HL-60 (cell line): ENCODE results near the gene ANGPTL2.

Experiments used
- POLR2AphosphoS5 ChIP-seq: IDR thresholded peaks from 2 replicates; pipeline ENCODE4 v1.6.1; 2012; ENCODE audit warnings: low read depth
- TF ChIP-seq, protein P1 (sequence below): IDR thresholded peaks from one replicate; pipeline ENCODE4 v1.5.1; 2011; ENCODE audit warnings: low read length, control low read depth, inconsistent platforms; ENCODE audit not compliant: insufficient read depth

DNA sequence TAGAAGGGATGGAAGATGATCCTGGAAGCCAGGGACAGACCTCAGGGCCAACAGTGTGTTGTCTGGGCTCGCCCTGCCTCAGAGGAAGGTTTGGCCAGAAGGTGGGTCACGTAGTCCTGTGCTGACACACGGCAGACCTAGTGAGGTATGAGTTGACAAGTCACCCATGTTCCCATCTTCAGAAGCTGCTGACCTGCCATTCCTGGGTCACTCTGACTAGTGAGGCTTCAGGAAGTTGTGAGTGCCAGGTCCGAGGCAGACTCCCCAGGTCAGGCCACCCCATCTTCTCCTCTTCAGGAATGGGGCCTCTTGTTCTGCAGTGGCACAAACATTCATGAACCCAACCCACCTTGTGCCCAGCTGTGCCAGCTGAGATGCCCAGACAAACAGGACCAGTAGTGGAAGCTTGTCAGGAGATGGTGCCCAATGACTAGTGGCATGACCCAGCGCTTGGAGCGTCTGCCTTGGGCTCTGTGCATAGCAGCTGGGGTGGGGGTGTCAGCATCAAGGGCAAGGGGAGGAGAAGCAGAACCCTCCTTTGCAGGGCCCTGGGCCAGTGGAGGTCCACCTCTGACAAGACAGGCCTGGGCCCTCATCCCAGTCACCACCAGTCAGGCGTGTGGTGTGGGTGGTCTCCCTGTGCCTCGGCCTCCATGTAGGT lies 16.8 kb upstream of the ANGPTL2 start:
- TF ChIP-seq, protein P1, sequence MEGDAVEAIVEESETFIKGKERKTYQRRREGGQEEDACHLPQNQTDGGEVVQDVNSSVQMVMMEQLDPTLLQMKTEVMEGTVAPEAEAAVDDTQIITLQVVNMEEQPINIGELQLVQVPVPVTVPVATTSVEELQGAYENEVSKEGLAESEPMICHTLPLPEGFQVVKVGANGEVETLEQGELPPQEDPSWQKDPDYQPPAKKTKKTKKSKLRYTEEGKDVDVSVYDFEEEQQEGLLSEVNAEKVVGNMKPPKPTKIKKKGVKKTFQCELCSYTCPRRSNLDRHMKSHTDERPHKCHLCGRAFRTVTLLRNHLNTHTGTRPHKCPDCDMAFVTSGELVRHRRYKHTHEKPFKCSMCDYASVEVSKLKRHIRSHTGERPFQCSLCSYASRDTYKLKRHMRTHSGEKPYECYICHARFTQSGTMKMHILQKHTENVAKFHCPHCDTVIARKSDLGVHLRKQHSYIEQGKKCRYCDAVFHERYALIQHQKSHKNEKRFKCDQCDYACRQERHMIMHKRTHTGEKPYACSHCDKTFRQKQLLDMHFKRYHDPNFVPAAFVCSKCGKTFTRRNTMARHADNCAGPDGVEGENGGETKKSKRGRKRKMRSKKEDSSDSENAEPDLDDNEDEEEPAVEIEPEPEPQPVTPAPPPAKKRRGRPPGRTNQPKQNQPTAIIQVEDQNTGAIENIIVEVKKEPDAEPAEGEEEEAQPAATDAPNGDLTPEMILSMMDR: no peak
- TF ChIP-seq POLR2AphosphoS5: no peak
